Measurements from ENCODE around the gene OR10A6.

Gene OR10A6

GRCh38 chr11:7918141-7918540 is 12.9 kb downstream of the OR10A6 start:
- no peak for TF ChIP-seq CTCF (IDR thresholded peaks at IDR 0.05; ENCODE audit: extremely low read depth, insufficient read depth, missing control alignments)
- in situ Hi-C loops (cut with MboI; ENCODE audit: low pct_unique_long_range_greater_than_20kb, low sequenced_read_pairs, unreplicated experiment): no loop called here

DNA sequence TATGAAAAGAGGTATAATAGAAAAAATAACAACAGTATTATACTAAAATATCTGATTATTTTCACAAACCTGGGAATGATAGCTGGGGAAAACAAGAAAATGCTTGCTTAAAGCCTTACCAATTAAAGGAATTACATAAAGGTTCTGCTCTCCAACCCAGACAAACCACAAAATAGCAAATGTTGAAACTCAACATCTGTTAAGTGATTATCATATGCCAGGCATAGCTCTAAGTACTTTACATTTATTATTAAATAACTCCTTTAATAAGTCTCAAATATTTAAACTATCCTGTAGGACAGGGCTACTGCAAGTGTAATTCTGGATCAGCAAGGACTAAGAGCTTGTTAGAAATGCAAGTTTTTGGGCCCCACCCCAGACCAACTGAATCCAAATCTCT is 20.1 kb downstream of the OR10A6 start:
- no peak for DNase-seq (ENCODE audit: low spot score)
- no peak for TF ChIP-seq CTCF (IDR thresholded peaks at IDR 0.05; ENCODE audit: extremely low read depth, insufficient read depth, missing control alignments)
- in situ Hi-C loops (cut with MboI; ENCODE audit: low pct_unique_long_range_greater_than_20kb, low sequenced_read_pairs, unreplicated experiment): no loop called here

More at GRCh38 chr11:7918141-7918540, 12.9 kb downstream of the OR10A6 start:
- no peak for DNase-seq (ENCODE audit: low spot score)

DNA sequence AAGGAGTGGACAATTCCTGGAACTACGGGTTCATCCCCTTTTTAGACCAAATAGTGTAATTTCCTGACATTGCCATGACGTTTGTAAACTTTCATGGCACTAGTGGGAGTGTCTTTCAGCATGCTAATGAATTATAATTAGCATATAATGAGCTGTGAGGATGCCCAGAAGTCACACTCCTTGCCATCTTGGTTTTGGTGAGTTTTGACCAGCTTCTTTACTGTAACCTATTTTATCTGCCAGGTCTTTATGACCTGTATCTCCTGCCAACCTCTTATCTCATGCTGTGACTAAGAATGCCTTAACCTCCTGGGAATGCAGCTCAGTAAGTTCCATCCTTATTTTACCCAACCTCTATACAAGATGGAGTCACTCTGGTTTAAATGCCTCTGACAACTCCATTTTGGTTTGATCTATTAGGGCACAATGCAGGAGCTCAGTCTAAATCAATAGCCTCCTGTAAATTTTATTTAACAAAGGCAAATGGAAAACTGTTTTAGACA is 20.7 kb downstream of the OR10A6 start:
- DNase-seq (ENCODE audit: low spot score): no peak
- no peak for TF ChIP-seq CTCF (IDR thresholded peaks at IDR 0.05; ENCODE audit: extremely low read depth, insufficient read depth, missing control alignments)
- in situ Hi-C loops (cut with MboI; ENCODE audit: low pct_unique_long_range_greater_than_20kb, low sequenced_read_pairs, unreplicated experiment): no loop called here

DNA sequence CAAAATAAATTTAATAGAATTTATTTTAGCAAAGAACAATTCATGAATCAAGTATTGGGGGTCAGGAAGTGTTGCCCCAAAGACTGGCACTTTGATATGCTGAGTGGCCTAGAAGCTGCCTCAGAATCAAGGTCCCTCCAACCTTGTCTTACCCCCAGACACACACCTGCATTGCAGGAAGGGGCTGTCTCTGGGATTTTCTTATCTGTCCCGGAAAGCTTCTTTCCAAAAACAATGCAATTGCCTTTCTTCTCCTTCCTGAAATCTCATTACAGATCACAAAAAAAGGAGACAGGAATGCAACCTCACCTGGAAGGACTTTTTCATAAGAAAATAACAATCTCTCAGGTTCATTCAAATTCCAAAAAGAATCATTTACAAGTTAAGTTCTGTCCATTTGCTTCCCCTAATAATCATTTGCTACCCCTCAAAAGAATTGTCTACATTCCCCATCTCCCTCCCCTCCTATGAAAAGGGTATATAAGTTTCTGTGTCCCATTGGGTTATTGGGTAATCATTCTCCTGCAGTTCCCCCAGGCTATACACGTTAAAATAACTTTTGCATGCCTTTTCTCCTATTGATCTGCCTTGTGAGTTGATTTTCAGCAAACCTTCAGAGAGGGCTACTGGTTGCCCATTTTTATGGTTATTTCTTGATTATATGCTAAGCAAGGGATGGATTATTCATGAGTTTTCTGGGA is 21.3 kb downstream of the OR10A6 start:
- no peak for DNase-seq (ENCODE audit: low spot score)
- in situ Hi-C loops (cut with MboI; ENCODE audit: low pct_unique_long_range_greater_than_20kb, low sequenced_read_pairs, unreplicated experiment): no loop called here
- no peak for TF ChIP-seq CTCF (IDR thresholded peaks at IDR 0.05; ENCODE audit: extremely low read depth, insufficient read depth, missing control alignments)

- in situ Hi-C loops (cut with MboI; ENCODE audit: low pct_unique_long_range_greater_than_20kb, low sequenced_read_pairs, unreplicated experiment): no loop called here
- DNase-seq (ENCODE audit: low spot score): no peak
- no peak for TF ChIP-seq CTCF (IDR thresholded peaks at IDR 0.05; ENCODE audit: extremely low read depth, insufficient read depth, missing control alignments)
Observed at GRCh38 chr11:7907121-7907520, 23.9 kb downstream of the OR10A6 start.

- in situ Hi-C loops (cut with MboI; ENCODE audit: low pct_unique_long_range_greater_than_20kb, low sequenced_read_pairs, unreplicated experiment): no loop called here
- no peak for DNase-seq (ENCODE audit: low spot score)
- TF ChIP-seq CTCF (IDR thresholded peaks at IDR 0.05; ENCODE audit: extremely low read depth, insufficient read depth, missing control alignments): no peak
Observed at GRCh38 chr11:7906481-7906880, 24.6 kb downstream of the OR10A6 start.

All from GM13977 (cell line).